Measurements from ENCODE around the gene RPS26.
A peak's percentile ranks its signal among the peaks of the same experiment; 100 is the strongest.
"Not testable (repeated sequence)": the region's sequence is repeated elsewhere in the genome, so short reads cannot be mapped to it uniquely, and the experiment has no call there.

The RPS26 gene

DNA sequence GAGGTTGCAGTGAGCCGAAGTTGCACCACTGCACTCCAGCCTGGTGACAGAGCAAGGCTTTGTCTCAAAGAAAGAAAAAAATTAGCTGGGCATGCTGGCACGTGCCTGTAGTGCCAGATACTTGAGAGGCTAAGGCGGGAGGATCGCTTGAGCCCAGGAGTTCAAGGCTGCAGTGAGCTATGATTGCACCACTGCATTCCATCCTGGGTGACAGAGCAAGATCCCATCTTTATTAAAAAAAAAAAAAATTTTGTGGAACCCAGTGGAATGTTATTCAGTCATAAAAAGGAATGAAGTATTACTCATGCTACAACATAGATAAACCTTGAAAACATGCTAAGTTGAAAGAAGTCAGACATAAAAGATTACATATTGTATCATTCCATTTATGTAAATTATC is 29.9 kb downstream of the RPS26 start:
- Mint-ChIP-seq H3K27me3 (no peaks in the 10 kb centered on the region), H3K9me3 (no peaks in the 10 kb centered on the region), H3K36me3 (ENCODE audit: insufficient read depth) (no peaks in the 10 kb centered on the region), H3K27ac (no peak overlapping the region), H3K4me3 (no peak overlapping the region), H3K4me1 (ENCODE audit: low read depth in 2 of 2) (peaks cover 0 to 2% of the 10 kb centered on the region in 2 donors)
- ATAC-seq (replicated peaks), result no peak
- DNase-seq, result no peak

DNA sequence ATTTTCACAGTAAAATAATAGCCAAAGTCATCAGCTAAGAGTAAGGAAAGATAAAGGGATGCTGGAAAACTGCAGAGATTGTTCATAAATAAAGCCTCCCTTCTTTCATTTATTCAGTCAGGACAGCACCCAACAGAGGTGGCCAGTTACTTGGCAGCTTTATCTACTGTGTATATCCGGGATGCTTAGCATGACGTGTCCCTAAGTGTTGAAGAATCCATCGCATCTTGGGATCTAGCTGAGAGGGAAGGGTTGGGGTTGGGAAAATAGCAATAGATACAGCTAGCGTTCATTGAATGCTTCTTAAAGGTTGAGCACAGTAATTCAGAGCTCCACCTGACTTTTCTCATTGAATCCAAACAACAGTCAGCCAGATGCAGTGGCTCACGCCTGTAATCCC is 32.7 kb downstream of the RPS26 start:
- ATAC-seq (replicated peaks) (no peak), DNase-seq (no peak)
- H3K27me3 Mint-ChIP-seq, result no peaks in the 10 kb centered on the region
- H3K9me3 Mint-ChIP-seq, result no peaks in the 10 kb centered on the region
- H3K4me1 Mint-ChIP-seq (ENCODE audit: low read depth in 2 of 2), result peaks cover 0 to 2% of the 10 kb centered on the region in 2 donors
- no peak overlapping the region for H3K27ac Mint-ChIP-seq
- H3K36me3 Mint-ChIP-seq (ENCODE audit: insufficient read depth), result no peaks in the 10 kb centered on the region
- H3K4me3 Mint-ChIP-seq, result no peak overlapping the region

DNA sequence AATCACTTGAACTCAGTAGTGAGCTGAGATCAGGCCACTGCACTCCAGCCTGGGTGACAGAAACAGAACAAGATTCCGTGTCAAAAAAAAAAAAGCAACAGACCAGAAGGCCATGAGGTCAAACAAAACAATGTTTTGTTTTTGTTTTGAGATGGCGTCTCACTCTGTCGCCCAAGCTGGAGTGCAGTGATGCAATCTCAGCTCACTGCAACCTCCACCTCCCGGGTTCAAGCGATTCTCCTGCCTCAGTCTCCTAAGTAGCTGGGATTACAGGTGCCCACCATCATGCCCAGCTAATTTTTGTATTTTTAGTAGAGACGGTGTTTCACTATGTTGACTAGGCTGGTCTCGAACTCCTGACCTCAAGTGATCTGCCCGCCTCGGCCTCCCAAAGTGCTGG is 36.2 kb downstream of the RPS26 start:
- not testable (repeated sequence) for H3K9me3 Mint-ChIP-seq; H3K36me3 Mint-ChIP-seq (ENCODE audit: insufficient read depth); ATAC-seq (replicated peaks); DNase-seq; H3K4me1 Mint-ChIP-seq (ENCODE audit: low read depth in 2 of 2)
- Mint-ChIP-seq H3K27ac (peak overlapping the region in 1 of 2 donors; percentile 41), H3K4me3 (peak overlapping the region; percentile 27 to 83), H3K27me3 (peaks cover 0 to 17% of the 10 kb centered on the region in 2 donors)

DNA sequence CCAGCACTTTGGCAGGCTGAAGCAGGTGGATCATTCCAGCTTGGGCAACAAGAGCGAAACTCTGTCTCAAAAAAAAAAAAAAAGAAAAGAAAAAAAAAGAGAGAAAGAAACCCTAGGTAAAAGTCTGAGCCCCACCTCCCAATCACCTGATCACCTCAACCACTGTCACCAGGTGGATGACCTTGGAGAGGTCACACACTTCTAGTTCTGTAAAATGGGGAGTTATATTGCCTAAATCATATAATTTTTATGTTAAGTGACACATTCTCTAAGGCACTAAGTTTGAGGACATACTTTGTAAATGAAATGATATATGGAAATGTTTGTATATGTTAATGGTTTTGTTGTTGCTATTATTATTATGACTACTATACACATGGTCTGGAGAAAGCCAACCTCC is 36.7 kb downstream of the RPS26 start:
- Mint-ChIP-seq H3K27ac (peak overlapping the region in 1 of 2 donors; percentile 41), H3K4me1 (ENCODE audit: low read depth in 2 of 2) (peaks cover 2 to 4% of the 10 kb centered on the region in 2 donors), H3K4me3 (peak overlapping the region; percentile 83 to 84), H3K9me3 (no peaks in the 10 kb centered on the region), H3K27me3 (peaks cover 0 to 18% of the 10 kb centered on the region in 2 donors), H3K36me3 (ENCODE audit: insufficient read depth) (peaks cover 3% of the 10 kb centered on the region)
- no peak for DNase-seq
- no peak for ATAC-seq (replicated peaks)

DNA sequence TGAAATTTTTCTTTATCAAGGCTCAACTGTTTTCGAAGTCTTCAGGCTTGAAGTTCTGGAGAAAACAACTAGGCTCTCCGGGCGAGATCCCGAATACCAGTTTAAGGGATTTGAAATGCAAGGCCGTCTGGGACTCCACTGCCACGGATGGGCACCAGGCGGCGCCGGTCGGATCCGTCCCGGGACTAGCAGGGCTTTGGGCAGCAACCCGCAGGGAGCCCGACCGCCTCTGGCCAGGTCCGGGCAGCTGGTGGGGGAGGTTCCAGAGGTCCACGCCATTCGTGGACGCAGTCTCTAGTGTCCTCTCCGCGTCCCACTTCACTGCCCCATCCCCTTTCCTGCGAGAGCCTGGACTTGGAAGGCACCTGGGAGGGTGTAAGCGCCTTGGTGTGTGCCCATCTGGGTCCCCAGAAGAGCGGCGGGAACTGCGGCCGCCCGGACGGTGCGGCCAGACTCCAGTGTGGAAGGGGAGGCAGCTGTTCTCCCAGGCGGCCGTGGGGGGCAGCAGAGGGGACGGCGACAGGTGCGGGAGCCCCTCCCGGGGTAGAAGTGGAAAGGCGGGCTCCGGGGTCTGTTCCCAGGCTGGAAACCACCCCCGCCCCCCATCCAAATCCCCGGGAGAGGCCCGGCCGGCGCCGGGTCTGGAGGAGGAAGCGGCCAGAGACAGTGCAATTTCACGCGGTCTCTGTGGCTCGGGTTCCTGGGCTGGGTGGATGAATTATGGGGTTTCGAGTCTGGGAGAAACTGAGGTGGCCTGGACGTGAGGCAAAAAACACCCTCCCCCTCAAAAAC is 37.4 kb downstream of the RPS26 start:
- H3K27me3 Mint-ChIP-seq, result peaks cover 6 to 25% of the 10 kb centered on the region in 2 donors
- H3K4me3 Mint-ChIP-seq, result peak overlapping the region; percentile 83 to 84
- H3K9me3 Mint-ChIP-seq, result no peaks in the 10 kb centered on the region
- H3K27ac Mint-ChIP-seq, result no peak overlapping the region
- H3K36me3 Mint-ChIP-seq (ENCODE audit: insufficient read depth), result peaks cover 3% of the 10 kb centered on the region
- DNase-seq, result peak; percentile 41 to 42 (median 41)
- peaks cover 2 to 4% of the 10 kb centered on the region in 2 donors for H3K4me1 Mint-ChIP-seq (ENCODE audit: low read depth in 2 of 2)
- peak; percentile 73 for ATAC-seq (replicated peaks)

DNA sequence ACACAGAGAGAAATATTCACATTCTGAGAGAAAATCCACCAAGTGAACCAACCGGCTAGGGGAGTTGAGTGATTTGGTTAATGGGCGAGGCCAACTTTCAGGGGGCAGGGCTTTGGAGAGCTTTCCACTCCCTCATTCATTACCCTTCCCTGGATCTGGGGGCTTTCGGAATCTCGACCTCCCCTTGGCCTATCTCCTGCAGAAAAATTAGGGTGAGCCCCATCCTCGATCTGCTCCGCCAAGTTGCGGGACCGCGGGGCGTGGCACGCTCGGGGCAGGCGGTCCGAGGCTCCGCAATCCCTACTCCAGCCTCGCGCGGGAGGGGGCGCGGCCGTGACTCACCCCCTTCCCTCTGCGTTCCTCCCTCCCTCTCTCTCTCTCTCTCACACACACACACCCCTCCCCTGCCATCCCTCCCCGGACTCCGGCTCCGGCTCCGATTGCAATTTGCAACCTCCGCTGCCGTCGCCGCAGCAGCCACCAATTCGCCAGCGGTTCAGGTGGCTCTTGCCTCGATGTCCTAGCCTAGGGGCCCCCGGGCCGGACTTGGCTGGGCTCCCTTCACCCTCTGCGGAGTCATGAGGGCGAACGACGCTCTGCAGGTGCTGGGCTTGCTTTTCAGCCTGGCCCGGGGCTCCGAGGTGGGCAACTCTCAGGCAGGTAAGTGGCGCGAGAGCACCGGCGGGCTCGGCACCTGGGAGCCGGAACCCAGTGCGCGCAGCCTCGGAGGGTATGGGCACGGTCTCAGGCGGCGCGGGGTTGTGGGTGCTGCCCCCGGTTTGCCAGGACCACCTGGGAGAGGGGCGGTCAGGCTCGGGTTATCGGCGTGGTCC is 38.2 kb downstream of the RPS26 start, which contains the start of gene ERBB3:
Gene ERBB3 (plus strand): TSS at position 443 of the 833 bp plus-strand sequence. CDS start 136 bp downstream, at position 579.
- H3K4me1 Mint-ChIP-seq (ENCODE audit: low read depth in 2 of 2), result peaks cover 2 to 4% of the 10 kb centered on the region in 2 donors
- peaks cover 3% of the 10 kb centered on the region for H3K36me3 Mint-ChIP-seq (ENCODE audit: insufficient read depth)
- H3K4me3 Mint-ChIP-seq, result peak within 1 kb of the TSS; percentile 83 to 84
- ATAC-seq (replicated peaks), result peak; percentile 79
- DNase-seq, result peak; percentile 33 to 41 (median 37)
- H3K27ac Mint-ChIP-seq, result peak within 1 kb of the TSS in 1 of 2 donors; percentile 55
- H3K9me3 Mint-ChIP-seq, result no peaks in the 10 kb centered on the region
- peaks cover 6 to 26% of the 10 kb centered on the region in 2 donors for H3K27me3 Mint-ChIP-seq

DNA sequence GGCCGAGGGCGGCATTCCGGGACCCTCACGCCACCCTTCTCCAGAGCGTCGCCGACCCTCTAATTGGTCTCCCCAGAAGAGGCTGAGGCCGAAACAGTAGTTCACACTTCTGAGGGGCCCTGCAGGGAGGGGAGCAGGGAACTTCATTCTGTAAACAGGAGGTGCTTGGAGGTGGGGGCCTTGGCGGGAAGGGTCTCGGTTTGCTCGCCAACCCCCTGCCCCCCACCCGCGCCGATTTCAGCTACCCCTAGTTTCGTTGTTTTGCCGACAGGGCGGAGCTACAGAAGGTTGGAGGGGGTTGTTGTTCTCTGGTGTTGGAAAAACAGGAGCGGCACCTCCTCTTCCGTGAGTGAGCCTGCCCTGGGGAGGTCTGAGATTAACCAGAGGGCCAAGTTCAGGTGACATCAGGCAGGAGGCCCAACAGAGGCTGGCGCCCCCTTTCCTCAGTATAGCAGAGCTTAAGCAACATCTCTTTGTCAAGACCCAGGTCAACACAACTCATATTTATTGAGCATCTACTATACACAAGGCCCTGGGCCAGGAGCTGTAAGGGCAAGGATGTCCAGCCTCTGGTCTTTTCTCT is 38.9 kb downstream of the RPS26 start:
- H3K9me3 Mint-ChIP-seq, result no peaks in the 10 kb centered on the region
- H3K4me1 Mint-ChIP-seq (ENCODE audit: low read depth in 2 of 2), result peaks cover 2 to 4% of the 10 kb centered on the region in 2 donors
- H3K27me3 Mint-ChIP-seq, result peaks cover 6 to 26% of the 10 kb centered on the region in 2 donors
- peaks cover 3% of the 10 kb centered on the region for H3K36me3 Mint-ChIP-seq (ENCODE audit: insufficient read depth)
- DNase-seq, result no peak
- peak overlapping the region; percentile 83 to 84 for H3K4me3 Mint-ChIP-seq
- no peak overlapping the region for H3K27ac Mint-ChIP-seq
- ATAC-seq (replicated peaks), result no peak

DNA sequence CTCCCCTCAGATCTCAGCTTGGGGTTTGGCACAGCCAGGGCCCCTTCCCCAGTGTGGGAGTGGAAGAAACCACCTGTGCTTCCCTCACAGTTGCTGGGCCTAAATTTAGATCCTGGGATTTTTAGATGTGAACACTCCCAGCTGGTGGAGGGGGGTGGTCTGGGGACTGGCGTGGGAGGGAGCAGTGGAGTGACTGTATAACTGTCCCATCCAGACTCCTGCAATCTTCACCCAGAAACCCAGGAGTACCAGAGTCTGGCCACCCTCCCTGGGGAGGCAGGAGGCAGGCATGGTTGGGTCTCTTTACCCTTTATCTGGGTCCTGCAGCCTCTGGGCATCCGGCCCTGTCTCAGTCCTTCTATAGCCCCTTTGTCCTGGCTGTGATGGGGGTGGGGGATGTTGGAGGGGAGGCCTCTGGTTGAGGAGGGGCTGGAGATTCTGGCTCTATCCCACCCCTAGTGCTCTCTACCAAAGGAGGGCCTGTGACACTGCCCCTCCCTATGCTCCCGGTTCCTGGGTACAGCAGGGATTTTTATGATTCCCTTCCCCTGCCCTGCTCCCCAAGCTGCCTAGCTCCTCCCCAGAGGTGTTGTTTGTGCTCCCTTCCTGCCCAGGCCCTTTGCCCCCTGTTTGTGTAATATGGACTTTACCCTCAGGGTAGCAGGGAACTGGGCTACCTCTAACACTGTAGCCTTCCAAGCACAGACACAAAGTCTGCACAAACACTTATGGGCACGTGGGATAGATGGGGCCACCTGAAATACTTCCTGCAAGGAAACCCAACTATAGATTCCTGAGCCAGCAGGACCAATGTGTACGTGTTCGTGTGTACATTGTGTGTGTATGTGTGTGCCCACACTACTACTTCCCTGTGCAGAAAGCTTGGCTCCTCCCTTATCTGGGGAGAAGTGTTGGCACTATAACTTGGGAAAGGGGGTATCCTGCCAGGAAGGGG is 40.0 kb downstream of the RPS26 start:
- no peak overlapping the region for H3K27ac Mint-ChIP-seq
- DNase-seq (no peak), ATAC-seq (replicated peaks) (no peak)
- peaks cover 3% of the 10 kb centered on the region for H3K36me3 Mint-ChIP-seq (ENCODE audit: insufficient read depth)
- H3K4me1 Mint-ChIP-seq (ENCODE audit: low read depth in 2 of 2), result peaks cover 2 to 4% of the 10 kb centered on the region in 2 donors
- no peaks in the 10 kb centered on the region for H3K9me3 Mint-ChIP-seq
- peak overlapping the region; percentile 83 to 84 for H3K4me3 Mint-ChIP-seq
- H3K27me3 Mint-ChIP-seq, result peaks cover 6 to 26% of the 10 kb centered on the region in 2 donors

DNA sequence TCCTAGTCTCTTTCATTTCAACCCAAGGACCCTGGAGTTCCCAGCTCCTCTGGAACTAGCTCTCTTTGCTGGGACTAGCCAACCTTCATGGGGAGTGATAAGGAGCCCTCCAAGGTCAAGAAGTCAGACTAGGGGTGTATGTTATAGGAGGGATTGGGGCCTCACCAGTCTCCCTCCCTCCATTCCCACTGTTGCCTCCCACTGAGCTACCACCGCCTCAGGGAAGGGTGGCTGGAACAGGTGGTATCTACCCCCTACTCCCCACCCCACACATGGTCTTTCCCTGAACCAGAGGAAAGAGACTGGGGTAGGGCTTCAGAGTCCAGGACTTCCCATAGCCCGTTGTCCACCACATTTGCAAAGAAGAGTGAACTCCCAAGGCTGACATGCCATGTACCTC is 40.7 kb downstream of the RPS26 start:
- H3K4me1 Mint-ChIP-seq (ENCODE audit: low read depth in 2 of 2), result peaks cover 2 to 4% of the 10 kb centered on the region in 2 donors
- ATAC-seq (replicated peaks), result no peak
- peaks cover 3% of the 10 kb centered on the region for H3K36me3 Mint-ChIP-seq (ENCODE audit: insufficient read depth)
- no peak for DNase-seq
- H3K27me3 Mint-ChIP-seq, result peaks cover 6 to 26% of the 10 kb centered on the region in 2 donors
- no peaks in the 10 kb centered on the region for H3K9me3 Mint-ChIP-seq
- no peak overlapping the region for H3K4me3 Mint-ChIP-seq
- no peak overlapping the region for H3K27ac Mint-ChIP-seq

DNA sequence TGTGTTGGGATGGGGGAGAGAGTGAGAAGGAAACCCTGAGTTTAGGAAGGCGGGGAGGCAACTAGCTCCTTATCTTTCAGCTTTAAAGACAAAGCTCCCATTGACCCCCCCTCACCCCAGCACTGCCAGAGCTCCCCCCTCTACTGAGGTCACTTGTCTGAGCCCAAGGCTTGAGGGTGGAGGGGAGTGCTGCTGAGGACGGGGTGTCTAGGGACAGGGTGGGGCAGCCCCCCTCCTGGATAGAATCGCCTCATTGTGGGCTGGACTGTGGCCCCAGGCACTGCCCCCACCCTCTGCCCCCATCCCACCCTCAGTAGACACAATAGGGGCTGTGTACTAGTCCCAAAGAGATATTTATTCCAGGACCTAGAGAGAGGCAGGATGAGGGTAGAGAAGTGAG is 41.2 kb downstream of the RPS26 start:
- peaks cover 3% of the 10 kb centered on the region for H3K36me3 Mint-ChIP-seq (ENCODE audit: insufficient read depth)
- no peak for ATAC-seq (replicated peaks)
- peaks cover 6 to 26% of the 10 kb centered on the region in 2 donors for H3K27me3 Mint-ChIP-seq
- no peak for DNase-seq
- no peaks in the 10 kb centered on the region for H3K9me3 Mint-ChIP-seq
- H3K27ac Mint-ChIP-seq, result no peak overlapping the region
- H3K4me1 Mint-ChIP-seq (ENCODE audit: low read depth in 2 of 2), result peaks cover 2 to 4% of the 10 kb centered on the region in 2 donors
- H3K4me3 Mint-ChIP-seq, result no peak overlapping the region

DNA sequence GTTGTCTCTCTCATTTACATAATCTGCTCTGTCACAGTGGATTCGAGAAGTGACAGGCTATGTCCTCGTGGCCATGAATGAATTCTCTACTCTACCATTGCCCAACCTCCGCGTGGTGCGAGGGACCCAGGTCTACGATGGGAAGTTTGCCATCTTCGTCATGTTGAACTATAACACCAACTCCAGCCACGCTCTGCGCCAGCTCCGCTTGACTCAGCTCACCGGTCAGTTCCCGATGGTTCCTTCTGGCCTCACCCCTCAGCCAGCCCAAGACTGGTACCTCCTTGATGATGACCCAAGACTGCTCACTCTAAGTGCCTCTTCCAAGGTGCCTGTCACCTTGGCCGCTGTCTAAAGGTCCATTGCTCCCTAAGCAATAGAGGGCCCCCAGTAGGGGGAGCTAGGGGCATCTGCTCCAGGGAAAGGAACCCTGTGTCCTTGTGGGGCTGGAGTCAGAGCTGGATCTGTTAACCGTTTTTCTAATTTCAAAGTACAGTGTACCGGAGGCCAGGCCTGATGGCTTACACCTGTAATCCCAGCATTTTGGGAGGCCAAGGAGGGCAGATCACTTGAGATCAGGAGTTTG is 43.3 kb downstream of the RPS26 start:
- DNase-seq (no peak), ATAC-seq (replicated peaks) (no peak)
- no peaks in the 10 kb centered on the region for H3K9me3 Mint-ChIP-seq
- H3K27me3 Mint-ChIP-seq, result peaks cover 6 to 26% of the 10 kb centered on the region in 2 donors
- peaks cover 3% of the 10 kb centered on the region for H3K36me3 Mint-ChIP-seq (ENCODE audit: insufficient read depth)
- no peak overlapping the region for H3K4me3 Mint-ChIP-seq
- peaks cover under 1 to 1% of the 10 kb centered on the region in 2 donors for H3K4me1 Mint-ChIP-seq (ENCODE audit: low read depth in 2 of 2)
- H3K27ac Mint-ChIP-seq, result peak overlapping the region in 1 of 2 donors; percentile 60

DNA sequence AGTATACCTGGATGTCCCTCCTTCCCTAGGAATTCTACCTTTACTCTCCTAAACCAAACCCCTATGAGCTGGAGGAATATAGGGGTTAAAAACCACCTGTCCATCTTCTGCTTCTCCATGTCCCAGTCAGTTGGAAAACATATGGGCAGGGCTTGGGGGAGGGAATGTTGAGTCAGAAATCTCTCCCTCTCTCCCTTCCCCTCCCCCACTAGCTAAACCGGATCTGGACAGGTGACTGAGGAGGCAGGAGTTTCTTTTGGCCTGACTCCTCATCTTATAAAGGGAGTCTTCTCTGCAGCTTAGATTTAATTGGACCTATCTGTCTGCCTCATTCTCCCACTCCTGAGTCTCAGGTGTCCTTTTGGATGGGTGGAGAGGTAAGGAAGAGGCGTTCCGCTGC is 44.4 kb downstream of the RPS26 start:
- H3K27me3 Mint-ChIP-seq, result peaks cover 6 to 22% of the 10 kb centered on the region in 2 donors
- H3K9me3 Mint-ChIP-seq, result no peaks in the 10 kb centered on the region
- H3K36me3 Mint-ChIP-seq (ENCODE audit: insufficient read depth), result peaks cover under 1% of the 10 kb centered on the region

More for the DNA sequence above, 44.4 kb downstream of the RPS26 start:
- Mint-ChIP-seq H3K27ac (peak overlapping the region in 1 of 2 donors; percentile 55), H3K4me3 (no peak overlapping the region), H3K4me1 (ENCODE audit: low read depth in 2 of 2) (no peaks in the 10 kb centered on the region)
- ATAC-seq (replicated peaks) (no peak), DNase-seq (no peak)
